ENCODE measurements around the gene NFIX. TPM values are rescaled to one million over a fixed set of nuclear protein-coding genes. Genes with fewer than 3 reads are reported as not detected.

The NFIX gene
- total RNA-seq, 4 donors from 2014 or later, result 31.9 to 128 (median 105) TPM

GRCh38 chr19:13146763-13147563, 151.7 kb downstream of the NFIX start:
- ATAC-seq (no peak), DNase-seq (no peak)
- TF ChIP-seq, protein P1, sequence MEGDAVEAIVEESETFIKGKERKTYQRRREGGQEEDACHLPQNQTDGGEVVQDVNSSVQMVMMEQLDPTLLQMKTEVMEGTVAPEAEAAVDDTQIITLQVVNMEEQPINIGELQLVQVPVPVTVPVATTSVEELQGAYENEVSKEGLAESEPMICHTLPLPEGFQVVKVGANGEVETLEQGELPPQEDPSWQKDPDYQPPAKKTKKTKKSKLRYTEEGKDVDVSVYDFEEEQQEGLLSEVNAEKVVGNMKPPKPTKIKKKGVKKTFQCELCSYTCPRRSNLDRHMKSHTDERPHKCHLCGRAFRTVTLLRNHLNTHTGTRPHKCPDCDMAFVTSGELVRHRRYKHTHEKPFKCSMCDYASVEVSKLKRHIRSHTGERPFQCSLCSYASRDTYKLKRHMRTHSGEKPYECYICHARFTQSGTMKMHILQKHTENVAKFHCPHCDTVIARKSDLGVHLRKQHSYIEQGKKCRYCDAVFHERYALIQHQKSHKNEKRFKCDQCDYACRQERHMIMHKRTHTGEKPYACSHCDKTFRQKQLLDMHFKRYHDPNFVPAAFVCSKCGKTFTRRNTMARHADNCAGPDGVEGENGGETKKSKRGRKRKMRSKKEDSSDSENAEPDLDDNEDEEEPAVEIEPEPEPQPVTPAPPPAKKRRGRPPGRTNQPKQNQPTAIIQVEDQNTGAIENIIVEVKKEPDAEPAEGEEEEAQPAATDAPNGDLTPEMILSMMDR (IDR thresholded peaks at IDR 0.05 in 4 of 5, conservative IDR thresholded peaks at IDR 0.05 in 1 of 5), result no peak
- TF ChIP-seq POLR2A (IDR thresholded peaks at IDR 0.05), result no peak
- Histone ChIP-seq H3K9me3 (no peaks in the 10 kb centered on the region), H3K27me3 (no peaks in the 10 kb centered on the region), H3K27ac (no peak overlapping the region), H3K4me1 (peaks cover 15 to 19% of the 10 kb centered on the region in 2 donors), H3K36me3 (peaks cover 0 to 20% of the 10 kb centered on the region in 2 donors), H3K4me3 (no peak overlapping the region)
- intact Hi-C loops (cut with DNase I; ENCODE audit: low total_unique reads) (no loop called here), in situ Hi-C loops (cut with MboI; ENCODE audit: low sequenced_read_pairs in 4 of 4) (no loop called here)

Other genes with a start within 250 kb of the NFIX start
- gene BEST2, start 243.7 kb upstream of the NFIX start, total RNA-seq, result under 1 TPM in 1 of 4 donors, not detected in 3; 0.63 TPM
- gene HOOK2, start 219.9 kb upstream of the NFIX start, total RNA-seq, result 10 to 100 TPM; 12.3 to 23.4 (median 17.6) TPM
- gene JUNB, start 204.0 kb upstream of the NFIX start, total RNA-seq, result 100 to 1,000 TPM in 2 of 4 donors, 10 to 100 TPM in 2; 59.0 to 200 (median 128) TPM
- gene PRDX2, start 193.7 kb upstream of the NFIX start, total RNA-seq, result 100 to 1,000 TPM; 357 to 551 (median 406) TPM
- gene THSD8, start 193.4 kb upstream of the NFIX start, total RNA-seq, result not detected
- 1 to 10 TPM; 1.0 to 3.9 (median 2.4) TPM for gene RNASEH2A, start 188.9 kb upstream of the NFIX start, total RNA-seq
- gene RTBDN, start 160.9 kb upstream of the NFIX start, total RNA-seq, result not detected
- not detected for gene MAST1, start 157.0 kb upstream of the NFIX start, total RNA-seq
- gene DNASE2, start 114.0 kb upstream of the NFIX start, total RNA-seq, result 10 to 100 TPM; 11.9 to 44.3 (median 15.4) TPM
- not detected for gene KLF1, start 108.3 kb upstream of the NFIX start, total RNA-seq
- 10 to 100 TPM; 35.6 to 83.8 (median 54.1) TPM for gene GCDH, start 104.3 kb upstream of the NFIX start, total RNA-seq
- gene SYCE2, start 76.2 kb upstream of the NFIX start, total RNA-seq, result not detected
- gene FARSA, start 61.8 kb upstream of the NFIX start, total RNA-seq, result 10 to 100 TPM; 40.7 to 68.8 (median 62.3) TPM
- 100 to 1,000 TPM; 110 to 195 (median 135) TPM for gene CALR, start 56.9 kb upstream of the NFIX start, total RNA-seq
- gene RAD23A, start 49.6 kb upstream of the NFIX start, total RNA-seq, result 100 to 1,000 TPM; 618 to 949 (median 780) TPM
- 10 to 100 TPM; 50.7 to 71.0 (median 61.4) TPM for gene GADD45GIP1, start 38.3 kb upstream of the NFIX start, total RNA-seq
- not detected for gene DAND5, start 25.9 kb upstream of the NFIX start, total RNA-seq
- gene LYL1, start 107.4 kb downstream of the NFIX start, total RNA-seq, result 1 to 10 TPM; 2.6 to 5.0 (median 3.1) TPM
- gene TRMT1, start 121.3 kb downstream of the NFIX start, total RNA-seq, result 10 to 100 TPM; 31.7 to 47.9 (median 45.0) TPM
- 10 to 100 TPM; 36.3 to 81.3 (median 49.4) TPM for gene NACC1, start 122.8 kb downstream of the NFIX start, total RNA-seq
- 10 to 100 TPM; 16.5 to 40.7 (median 33.4) TPM for gene STX10, start 154.9 kb downstream of the NFIX start, total RNA-seq
- gene IER2, start 154.9 kb downstream of the NFIX start, total RNA-seq, result 10 to 100 TPM; 15.4 to 19.1 (median 16.7) TPM

Measured in gastrocnemius medialis (tissue), 4 donors.